Naive thymus-derived CD4-positive, alpha-beta T cell (primary cell): Measurements from ENCODE around the gene ETS1. TPM values are rescaled to one million over a fixed set of nuclear protein-coding genes. Genes with fewer than 3 reads are reported as not detected.

ENCODE experiments used
- ATAC-seq: fragments of 150-1000 bp; cut with Tn5 transposase; 2 replicates; pipeline ENCODE4 v1.10.0; 2021; ENCODE audit warnings: mild to moderate bottlenecking, moderate library complexity
- CTCF ChIA-PET: fragments of 350-600 bp; sonication (Branson Sonifier 250); formaldehyde crosslinking; loops from one replicate; lab custom pipeline; 2021; ENCODE audit warnings: antibody characterized with exemption; lab: Charles Lee
- POLR2A ChIA-PET: fragments of 350-600 bp; sonication (Branson Sonifier 250); formaldehyde crosslinking; loops from one replicate; lab custom pipeline; 2021; ENCODE audit warnings: antibody characterized with exemption, inconsistent platforms; lab: Charles Lee
- DNase-seq, 9 donors: peaks; one replicate each; pipeline versions ENCODE4 v3.0.0 to v3.0.0-alpha.2; 2020 to 2022; ENCODE audit warnings: mixed read lengths in 1 of 9
- H3K27ac ChIP-seq: one replicate; pipeline ENCODE4 v1.7.0; 2013; ENCODE audit warnings: mild to moderate bottlenecking, low read depth, low read length, moderate library complexity
- H3K27me3 ChIP-seq, 2 donors: one replicate each; pipeline ENCODE4 v1.7.0; 2013; ENCODE audit warnings: low read length in 2 of 2, mild to moderate bottlenecking in 2 of 2, moderate library complexity in 2 of 2; ENCODE audit not compliant: control insufficient read depth in 2 of 2, insufficient read depth in 2 of 2
- H3K36me3 ChIP-seq, 3 experiments: 1 replicate in 2 of 3; 2 replicates in 1 of 3; pipeline ENCODE4 v1.7.0; 2013; ENCODE audit warnings: low read length in 3 of 3, mild to moderate bottlenecking in 3 of 3, moderate library complexity in 1 of 3; ENCODE audit not compliant: insufficient read depth in 3 of 3, control insufficient read depth in 2 of 3
- H3K4me1 ChIP-seq, 2 donors: one replicate each; pipeline ENCODE4 v1.7.0; 2013; ENCODE audit warnings: low read length in 2 of 2, mild to moderate bottlenecking in 2 of 2, moderate library complexity in 1 of 2; ENCODE audit not compliant: control insufficient read depth in 2 of 2, insufficient read depth in 2 of 2
- H3K4me3 ChIP-seq: 2 replicates; pipeline ENCODE4 v1.7.0; 2013; ENCODE audit warnings: mild to moderate bottlenecking, low read length
- H3K9me3 ChIP-seq, 3 experiments: 1 replicate in 2 of 3; 2 replicates in 1 of 3; pipeline ENCODE4 v1.7.0; 2013; ENCODE audit warnings: low read length in 3 of 3; ENCODE audit not compliant: control insufficient read depth in 2 of 3
- H3K27ac Mint-ChIP-seq, 9 donors: one replicate each; pipeline ENCODE4 v1.8.0; 2020 to 2022; ENCODE audit warnings: mixed read lengths in 9 of 9, mild to moderate bottlenecking in 8 of 9, moderate library complexity in 5 of 9, inconsistent platforms in 2 of 9
- H3K27me3 Mint-ChIP-seq, 5 donors: one replicate each; pipeline ENCODE4 v1.8.0; 2021 to 2022; ENCODE audit warnings: mixed read lengths in 5 of 5, mild to moderate bottlenecking in 1 of 5
- H3K36me3 Mint-ChIP-seq, 5 donors: one replicate each; pipeline ENCODE4 v1.8.0; 2020 to 2022; ENCODE audit warnings: mixed read lengths in 5 of 5, mild to moderate bottlenecking in 3 of 5, inconsistent platforms in 1 of 5
- H3K4me1 Mint-ChIP-seq, 7 donors: one replicate each; pipeline ENCODE4 v1.8.0; 2020 to 2022; ENCODE audit warnings: mixed read lengths in 7 of 7, mild to moderate bottlenecking in 3 of 7, inconsistent platforms in 1 of 7
- H3K4me3 Mint-ChIP-seq, 10 donors: one replicate each; pipeline ENCODE4 v1.8.0; 2020 to 2022; ENCODE audit warnings: mild to moderate bottlenecking in 10 of 10, mixed read lengths in 10 of 10, moderate library complexity in 6 of 10, inconsistent platforms in 2 of 10
- H3K9me3 Mint-ChIP-seq, 11 donors: one replicate each; pipeline ENCODE4 v1.8.0; 2020 to 2022; ENCODE audit warnings: mixed read lengths in 11 of 11, mild to moderate bottlenecking in 4 of 11, inconsistent platforms in 1 of 11, moderate library complexity in 1 of 11
- intact Hi-C, 2 donors: fragments of 100-400 bp; cut with micrococcal nuclease; formaldehyde crosslinking; loops; one replicate each; pipeline ENCODE4 v1.15.1; 2023
- polyA plus RNA-seq, 2 donors: library from polyadenylated mRNA; unstranded; fragments of 300-500 nt; fragmentation: Illumina TruSeq; gene quantifications; one replicate each; pipeline ENCODE4 v1.2.3, GENCODE V29; 2021
- total RNA-seq, 6 experiments: library from RNA in 5 of 6; stranded (reverse) in 5 of 6; gene quantifications; 1 replicate in 5 of 6; 2 replicates in 1 of 6; pipeline ENCODE4 v1.2.3 and lab custom pipeline; 2021 to 2026

Gene ETS1
- total and polyA plus RNA-seq, 7 experiments from 2014 or later: 514 to 871 (median 676) TPM

- intact Hi-C loops: loop anchor here in 1 of 2 donors (2.0 kb wide), 4 partner anchors 21 to 59 kb away; no protein-coding TSS in a partner anchor
- ATAC-seq (no peak), DNase-seq (no peak)
- ChIA-PET POLR2A (interaction anchor here (0.7 to 1.9 kb wide), 4 partner anchors 15 to 62 kb away, joined by 3 to 5 read pairs (median 4); no protein-coding TSS in a partner anchor), CTCF (no interaction called here)
- no peaks in the 10 kb centered on the region for H3K9me3 Mint-ChIP-seq
- Histone ChIP-seq H3K27me3 (no peaks in the 10 kb centered on the region), H3K9me3 (no peaks in the 10 kb centered on the region), H3K27ac (no peak overlapping the region), H3K4me1 (peaks cover 0 to 6% of the 10 kb centered on the region in 2 donors), H3K36me3 (no peaks in the 10 kb centered on the region), H3K4me3 (no peak overlapping the region)
- peaks cover 43 to 74% (median 66%) of the 10 kb centered on the region in 7 donors for H3K4me1 Mint-ChIP-seq
- H3K27ac Mint-ChIP-seq: peak overlapping the region in 2 of 9 donors; percentile 2 to 15
- H3K36me3 Mint-ChIP-seq: peaks cover 0 to 4% (median 0%) of the 10 kb centered on the region in 5 donors
- H3K27me3 Mint-ChIP-seq: peaks cover 0 to 17% (median 0%) of the 10 kb centered on the region in 5 donors
- H3K4me3 Mint-ChIP-seq: peak overlapping the region in 3 of 10 donors; percentile 4 to 8 (median 6)
These were observed 5.6 kb downstream of the ETS1 start for GRCh38 chr11:128581561-128582272.

- Mint-ChIP-seq H3K4me1 (peaks cover 38 to 76% (median 60%) of the 10 kb centered on the region in 7 donors), H3K27ac (peak overlapping the region in 5 of 9 donors; percentile 1 to 64 (median 15)), H3K27me3 (peaks cover 0 to 11% (median 0%) of the 10 kb centered on the region in 5 donors), H3K36me3 (peaks cover 0 to 4% (median 0%) of the 10 kb centered on the region in 5 donors), H3K4me3 (peak overlapping the region in 5 of 10 donors; percentile 6 to 59 (median 14)), H3K9me3 (no peaks in the 10 kb centered on the region)
- Histone ChIP-seq H3K36me3 (no peaks in the 10 kb centered on the region), H3K9me3 (no peaks in the 10 kb centered on the region), H3K27me3 (no peaks in the 10 kb centered on the region), H3K4me3 (no peak overlapping the region), H3K4me1 (peaks cover 0 to 10% of the 10 kb centered on the region in 2 donors), H3K27ac (no peak overlapping the region)
- ATAC-seq (peak; percentile 14), DNase-seq (no peak)
- intact Hi-C loops: loop anchor here (1.0 to 2.0 kb wide), 4 partner anchors 30 to 58 kb away; no protein-coding TSS in a partner anchor
- CTCF ChIA-PET: interaction anchor here (0.8 to 1.2 kb wide), 2 partner anchors 50 to 57 kb away, joined by 3 to 4 read pairs; no protein-coding TSS in a partner anchor
- POLR2A ChIA-PET: interaction anchor here (0.6 to 1.3 kb wide), 5 partner anchors 20 to 57 kb away, joined by 3 to 4 read pairs (median 3); no protein-coding TSS in a partner anchor
These were observed 6.7 kb downstream of the ETS1 start for GRCh38 chr11:128580612-128581011.

- Histone ChIP-seq H3K36me3 (no peaks in the 10 kb centered on the region), H3K9me3 (no peaks in the 10 kb centered on the region), H3K4me1 (peaks cover 0 to 16% of the 10 kb centered on the region in 2 donors), H3K27ac (no peak overlapping the region), H3K4me3 (no peak overlapping the region), H3K27me3 (no peaks in the 10 kb centered on the region)
- ChIA-PET POLR2A (interaction anchor here (0.6 to 1.3 kb wide), 6 partner anchors 21 to 56 kb away, joined by 3 to 4 read pairs (median 3); no protein-coding TSS in a partner anchor), CTCF (interaction anchor here (0.8 to 1.2 kb wide), 2 partner anchors 51 to 57 kb away, joined by 3 to 4 read pairs; no protein-coding TSS in a partner anchor)
- peak; percentile 72 for ATAC-seq
- Mint-ChIP-seq H3K4me3 (peak overlapping the region in 5 of 10 donors; percentile 6 to 59 (median 14)), H3K4me1 (peaks cover 41 to 80% (median 64%) of the 10 kb centered on the region in 7 donors), H3K9me3 (peaks cover 0 to 3% (median 0%) of the 10 kb centered on the region in 11 donors), H3K27ac (peak overlapping the region in 5 of 9 donors; percentile 1 to 64 (median 3)), H3K36me3 (peaks cover 0 to 4% (median 0%) of the 10 kb centered on the region in 5 donors), H3K27me3 (peaks cover 0 to 8% (median 0%) of the 10 kb centered on the region in 5 donors)
- intact Hi-C loops: loop anchor here (1.0 to 2.0 kb wide), 4 partner anchors 29 to 57 kb away; no protein-coding TSS in a partner anchor
- no peak for DNase-seq
These were observed 7.4 kb downstream of the ETS1 start for GRCh38 chr11:128579798-128580504.

- POLR2A ChIA-PET: interaction anchor here (0.7 to 0.9 kb wide), 3 partner anchors 24 to 67 kb away, joined by 3 to 4 read pairs (median 3); no protein-coding TSS in a partner anchor
- DNase-seq (no peak), ATAC-seq (no peak)
- H3K27ac Mint-ChIP-seq: peak overlapping the region in 2 of 9 donors; percentile 14 to 36
- H3K4me1 ChIP-seq: peaks cover 0 to 24% of the 10 kb centered on the region in 2 donors
- H3K9me3 Mint-ChIP-seq: peaks cover 0 to 23% (median 2%) of the 10 kb centered on the region in 11 donors
- H3K4me3 Mint-ChIP-seq: no peak overlapping the region
- H3K36me3 Mint-ChIP-seq: peaks cover 0 to 8% (median 0%) of the 10 kb centered on the region in 5 donors
- intact Hi-C loops: no loop called here
- CTCF ChIA-PET: interaction anchor here (0.6 kb wide), 1 partner anchor 50 kb away, joined by 3 read pairs; no protein-coding TSS in a partner anchor
- no peaks in the 10 kb centered on the region for H3K9me3 ChIP-seq
- H3K27me3 Mint-ChIP-seq: no peaks in the 10 kb centered on the region
- H3K27me3 ChIP-seq: no peaks in the 10 kb centered on the region
- H3K27ac ChIP-seq: no peak overlapping the region
- peaks cover 29 to 62% (median 47%) of the 10 kb centered on the region in 7 donors for H3K4me1 Mint-ChIP-seq
- H3K4me3 ChIP-seq: no peak overlapping the region
- H3K36me3 ChIP-seq: no peaks in the 10 kb centered on the region
These were observed 10.8 kb downstream of the ETS1 start for GRCh38 chr11:128576555-128576954.

GRCh38 chr11:128575961-128576350 lies 11.4 kb downstream of the ETS1 start:
- Mint-ChIP-seq H3K4me3 (peak overlapping the region in 1 of 10 donors; percentile 34), H3K27me3 (no peaks in the 10 kb centered on the region), H3K27ac (no peak overlapping the region), H3K9me3 (peaks cover 0 to 23% (median 2%) of the 10 kb centered on the region in 11 donors), H3K36me3 (peaks cover 0 to 8% (median 0%) of the 10 kb centered on the region in 5 donors), H3K4me1 (peaks cover 24 to 56% (median 41%) of the 10 kb centered on the region in 7 donors)
- ChIA-PET POLR2A (interaction anchor here (0.9 kb wide), 1 partner anchor 24 kb away, joined by 4 read pairs; no protein-coding TSS in a partner anchor), CTCF (no interaction called here)
- intact Hi-C loops: loop anchor here in 1 of 2 donors (2.0 kb wide), 2 partner anchors 19 to 35 kb away; no protein-coding TSS in a partner anchor
- H3K9me3 ChIP-seq: no peaks in the 10 kb centered on the region
- no peaks in the 10 kb centered on the region for H3K36me3 ChIP-seq
- H3K27me3 ChIP-seq: no peaks in the 10 kb centered on the region
- peak; percentile 66 for ATAC-seq
- H3K4me3 ChIP-seq: no peak overlapping the region
- H3K4me1 ChIP-seq: peaks cover 0 to 23% of the 10 kb centered on the region in 2 donors
- H3K27ac ChIP-seq: no peak overlapping the region
- DNase-seq: no peak
